ENCODE data around the gene SLC28A1.

- TF ChIP-seq CTCF (conservative IDR thresholded peaks at IDR 0.05; ENCODE audit: low read depth, low read length) = no peak
- no peak for TF ChIP-seq EZH2 (IDR thresholded peaks at IDR 0.05; ENCODE audit: low read length, unreplicated experiment)
- no peak for TF ChIP-seq EZH2phosphoT487 (IDR thresholded peaks at IDR 0.05; ENCODE audit: borderline replicate concordance, low read length)
These were observed 96.0 kb downstream of the SLC28A1 start for GRCh38 chr15:84980196-84981053.
